SK-N-SH treated with all-trans-retinoic acid at 6 μM for 48 hours (cell line): ENCODE measurements around the gene TPRG1L.

ENCODE experiments used
- ATAC-seq: fragments of 200-7000 bp; cut with Tn5 transposase; 3 replicates; pipeline ENCODE4 v1.9.1; 2020; ENCODE audit warnings: mild to moderate bottlenecking, moderate library complexity
- ARNTL ChIP-seq: fragments of 450-650 bp; formaldehyde crosslinking; IDR thresholded peaks from 2 replicates; pipeline ENCODE4 v1.5.0; 2020; ENCODE audit warnings: low read depth, mild to moderate bottlenecking, moderate library complexity, borderline replicate concordance
- BACH2 ChIP-seq: fragments of 250-450 bp; sonication (Bioruptor Pico); IDR thresholded peaks from 2 replicates; pipeline ENCODE4 v1.9.0; 2021; ENCODE audit warnings: mild to moderate bottlenecking, borderline replicate concordance
- CSDC2 ChIP-seq: fragments of 250-450 bp; sonication (Bioruptor Pico); IDR thresholded peaks from 2 replicates; pipeline ENCODE4 v1.5.0; 2020; ENCODE audit warnings: mild to moderate bottlenecking, moderate library complexity
- CSRNP3 ChIP-seq: fragments of 250-450 bp; sonication (Bioruptor Pico); IDR thresholded peaks from 2 replicates; pipeline ENCODE4 v1.5.1; 2021; ENCODE audit warnings: mild to moderate bottlenecking, moderate library complexity
- ESRRG ChIP-seq: fragments of 250-450 bp; sonication (Bioruptor Pico); IDR thresholded peaks from 2 replicates; pipeline ENCODE4 v1.6.1; 2021; ENCODE audit warnings: mild to moderate bottlenecking
- GLIS3 ChIP-seq: fragments of 250-450 bp; sonication (Bioruptor Pico); IDR thresholded peaks from 2 replicates; pipeline ENCODE4 v1.5.0; 2020; ENCODE audit warnings: mild to moderate bottlenecking, moderate library complexity
- ISL1 ChIP-seq: fragments of 250-450 bp; sonication (Bioruptor Pico); IDR thresholded peaks from 2 replicates; pipeline ENCODE4 v2.1.2; 2022; ENCODE audit warnings: mild to moderate bottlenecking, moderate library complexity
- PATZ1 ChIP-seq: fragments of 250-450 bp; sonication (Bioruptor Pico); IDR thresholded peaks from 2 replicates; pipeline ENCODE4 v1.8.0; 2020; ENCODE audit warnings: mild to moderate bottlenecking, moderate library complexity, borderline replicate concordance
- POU6F1 ChIP-seq: fragments of 250-450 bp; sonication (Bioruptor Pico); IDR thresholded peaks from 2 replicates; pipeline ENCODE4 v1.8.0; 2021; ENCODE audit warnings: low read depth, mild to moderate bottlenecking, moderate library complexity, borderline replicate concordance
- RARB ChIP-seq: fragments of 250-450 bp; sonication (Bioruptor Pico); IDR thresholded peaks from 2 replicates; pipeline ENCODE4 v1.8.0; 2021; ENCODE audit warnings: mild to moderate bottlenecking, moderate library complexity
- SNAI2 ChIP-seq: fragments of 250-450 bp; sonication (Bioruptor Pico); IDR thresholded peaks from 2 replicates; pipeline ENCODE4 v1.5.0; 2020; ENCODE audit warnings: mild to moderate bottlenecking, moderate library complexity
- TCF4 ChIP-seq: fragments of 250-450 bp; sonication (Bioruptor Pico); IDR thresholded peaks from 2 replicates; pipeline ENCODE4 v1.8.0; 2021; ENCODE audit warnings: mild to moderate bottlenecking, moderate library complexity, borderline replicate concordance
- TOX ChIP-seq: fragments of 250-450 bp; sonication (Bioruptor Pico); IDR thresholded peaks from 2 replicates; pipeline ENCODE4 v1.8.0; 2021; ENCODE audit warnings: mild to moderate bottlenecking, moderate library complexity, borderline replicate concordance
- TSHZ2 ChIP-seq: fragments of 250-450 bp; sonication (Bioruptor Pico); IDR thresholded peaks from 2 replicates; pipeline ENCODE4 v1.5.0; 2020; ENCODE audit warnings: mild to moderate bottlenecking, moderate library complexity
- ZC3H10 ChIP-seq: fragments of 250-450 bp; sonication (Bioruptor Pico); IDR thresholded peaks from 2 replicates; pipeline ENCODE4 v1.5.1; 2021; ENCODE audit warnings: mild to moderate bottlenecking, moderate library complexity
- ZFP3 ChIP-seq: fragments of 250-450 bp; sonication (Bioruptor Pico); IDR thresholded peaks from 2 replicates; pipeline ENCODE4 v1.5.0; 2020; ENCODE audit warnings: mild to moderate bottlenecking, moderate library complexity
- ZFP30 ChIP-seq: fragments of 450-650 bp; formaldehyde crosslinking; IDR thresholded peaks from 2 replicates; pipeline ENCODE4 v1.5.0; 2022; ENCODE audit warnings: mild to moderate bottlenecking, moderate library complexity
- ZNF70 ChIP-seq: fragments of 450-650 bp; formaldehyde crosslinking; IDR thresholded peaks from 2 replicates; pipeline ENCODE4 v1.5.0; 2020; ENCODE audit warnings: mild to moderate bottlenecking, moderate library complexity
- ZNF8 ChIP-seq: fragments of 450-650 bp; formaldehyde crosslinking; IDR thresholded peaks from 2 replicates; pipeline ENCODE4 v1.5.0; 2020; ENCODE audit warnings: mild to moderate bottlenecking, moderate library complexity

TPRG1L gene

DNA sequence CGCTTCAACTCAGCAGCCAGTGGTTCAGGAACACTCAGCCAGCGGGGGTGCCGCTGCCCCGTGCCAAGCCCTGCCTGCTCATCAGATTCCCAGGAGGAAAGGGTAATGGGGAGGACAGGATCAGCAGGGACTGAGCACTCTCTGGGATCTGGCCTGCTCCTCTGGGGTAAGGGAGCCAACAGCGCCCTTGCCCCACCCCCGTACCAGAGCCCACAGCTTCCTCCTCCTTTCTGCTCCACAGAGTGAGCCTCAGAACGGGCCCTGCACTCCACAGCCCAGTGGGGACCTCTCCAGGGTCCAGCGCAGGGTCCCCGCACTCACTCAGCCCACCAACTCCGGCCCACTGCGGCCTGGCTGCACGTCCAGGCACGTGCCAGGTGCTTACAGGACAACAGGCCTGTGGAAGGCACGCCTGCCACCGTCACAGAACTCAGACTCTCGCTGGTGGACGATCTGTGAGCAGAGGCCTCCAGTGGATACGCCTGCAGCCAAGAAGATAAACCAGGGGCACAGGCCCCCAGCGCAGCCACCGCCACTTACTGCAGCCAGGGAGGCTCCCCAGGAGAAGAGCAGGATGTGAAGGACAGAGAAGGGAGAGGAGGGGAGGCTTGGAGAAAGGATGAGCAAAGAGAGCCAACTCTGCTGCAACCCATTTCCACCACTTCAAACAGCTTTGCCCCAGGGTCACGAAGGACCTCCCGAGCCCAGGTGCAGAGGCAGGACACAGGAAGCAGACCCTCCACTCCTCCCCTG, 15.6 kb upstream of the TPRG1L start:
- ATAC-seq = no peak

DNA sequence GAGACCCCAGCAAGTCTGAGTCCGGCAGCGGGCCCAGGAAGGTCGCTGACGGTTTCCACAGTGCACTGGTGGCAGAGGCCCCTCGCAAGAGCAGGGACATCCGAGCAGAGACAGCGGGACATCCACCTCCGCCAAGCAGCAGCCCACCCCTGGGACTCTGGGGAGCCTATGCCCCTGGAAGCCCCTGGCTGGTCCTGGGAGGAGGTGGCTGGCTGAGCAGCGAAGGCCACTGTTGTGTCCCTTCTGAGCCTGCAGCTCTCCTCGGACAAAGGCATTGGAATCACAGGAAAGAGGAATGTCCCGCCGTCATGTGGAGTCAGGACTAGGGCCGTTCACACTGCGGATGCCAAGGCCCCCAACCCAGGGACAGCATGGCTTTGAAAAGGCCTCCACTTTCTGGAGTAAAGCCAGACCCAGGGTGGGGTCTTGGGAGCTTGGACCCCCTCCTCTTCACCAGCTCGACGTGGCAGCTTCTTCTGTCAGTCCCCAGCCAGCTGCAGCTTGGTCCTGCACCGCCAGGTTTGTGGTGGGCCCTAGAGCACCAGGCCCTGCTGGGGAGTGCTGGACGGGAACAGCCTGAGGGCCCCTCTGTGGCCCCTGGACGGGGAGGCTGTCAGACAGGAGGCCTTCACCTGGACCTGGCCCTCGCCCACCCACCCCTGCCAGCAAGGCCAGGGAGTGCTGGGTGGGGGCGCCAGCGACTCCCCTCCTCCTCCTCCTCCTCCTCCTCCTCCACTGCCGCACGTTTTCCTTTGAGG, 14.9 kb upstream of the TPRG1L start:
- TF ChIP-seq ZFP30 (CRISPR knock-in tag) = no peak
- ATAC-seq = no peak

More for the DNA sequence above, 15.6 kb upstream of the TPRG1L start:
- TF ChIP-seq CSDC2 (CRISPR knock-in tag) (no peak), ZNF70 (CRISPR knock-in tag) (no peak), RARB (CRISPR knock-in tag) (no peak), PATZ1 (CRISPR knock-in tag) (no peak), ZFP3 (CRISPR knock-in tag) (no peak), ARNTL (CRISPR knock-in tag) (no peak), ISL1 (no peak), CSRNP3 (no peak), TCF4 (CRISPR knock-in tag) (no peak), POU6F1 (CRISPR knock-in tag) (no peak), SNAI2 (CRISPR knock-in tag) (no peak), TOX (CRISPR knock-in tag) (no peak), ESRRG (CRISPR knock-in tag) (no peak), ZC3H10 (CRISPR knock-in tag) (no peak), ZNF8 (CRISPR knock-in tag) (no peak), ZFP30 (CRISPR knock-in tag) (no peak), BACH2 (CRISPR knock-in tag) (no peak), GLIS3 (CRISPR knock-in tag) (no peak), TSHZ2 (CRISPR knock-in tag) (no peak)
- TF ChIP-seq, all 23 proteins: peak for 0

- peak; percentile 12 for ATAC-seq
- TF ChIP-seq ZC3H10 (CRISPR knock-in tag) (no peak), TCF4 (CRISPR knock-in tag) (no peak), POU6F1 (CRISPR knock-in tag) (no peak), RARB (CRISPR knock-in tag) (no peak), TOX (CRISPR knock-in tag) (no peak), PATZ1 (CRISPR knock-in tag) (no peak), ZFP30 (CRISPR knock-in tag) (no peak)
- TF ChIP-seq, all 23 proteins: peak for 0
These were observed 14.2 kb upstream of the TPRG1L start for GRCh38 chr1:3610527-3611169.
